Stimulated activated CD4-positive, alpha-beta T cell treated with anti-CD3 and anti-CD28 coated beads, Interleukin-2, amount 100 ng/mL, for 24 hours (primary cell): ENCODE measurements around the gene ANKRD65.

ENCODE experiments used
- DNase-seq, 2 donors: peaks; one replicate each; pipeline ENCODE4 v3.0.0-alpha.2; 2020

Gene ANKRD65

DNA sequence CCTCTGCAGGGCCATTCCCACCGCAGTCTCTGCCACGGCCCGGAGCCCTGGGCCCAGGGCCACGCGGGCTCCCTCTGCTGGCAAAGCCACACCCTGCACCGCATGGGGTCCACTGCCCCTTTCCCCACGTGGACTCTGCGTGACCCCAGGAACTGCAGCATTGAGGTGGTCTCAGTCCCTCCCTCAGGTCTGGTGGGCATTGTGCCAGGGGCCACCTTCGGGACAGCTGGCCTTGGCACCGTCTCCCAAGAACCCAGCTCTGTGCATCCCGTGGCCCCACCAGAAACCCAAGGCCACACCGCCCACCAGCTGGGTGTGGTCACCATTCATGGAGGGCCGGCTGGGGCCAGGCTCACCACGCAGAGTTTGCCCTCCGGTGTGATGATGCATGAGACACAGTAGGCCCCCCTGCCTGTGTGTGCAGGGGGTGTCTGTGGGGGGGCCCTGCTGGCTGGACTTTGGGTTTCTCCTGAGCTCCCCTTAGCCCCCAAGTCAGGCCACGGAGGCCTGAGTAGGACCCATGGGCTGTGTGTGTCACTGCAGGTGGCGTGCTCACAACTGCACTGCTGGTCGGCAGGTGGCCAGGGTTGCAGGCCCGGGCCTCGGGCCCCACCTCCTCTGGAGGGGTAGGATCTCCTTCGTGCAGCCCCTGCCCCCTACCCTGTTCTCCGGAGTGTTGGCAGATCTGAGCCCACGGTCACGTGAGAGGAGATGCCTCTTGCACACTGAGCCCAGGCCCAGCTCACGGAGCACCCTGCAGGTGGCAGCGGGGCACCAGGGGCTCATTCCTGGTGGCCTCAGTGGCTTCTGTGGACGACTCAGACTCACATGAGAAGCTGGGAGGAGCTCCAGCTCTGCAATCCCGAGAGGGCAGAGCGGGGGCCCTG is 20.2 kb upstream of the ANKRD65 start:
- DNase-seq: peak; percentile 75 to 77

- DNase-seq: no peak
Measured at GRCh38 chr1:1440262-1441001, 19.4 kb upstream of the ANKRD65 start.

DNA sequence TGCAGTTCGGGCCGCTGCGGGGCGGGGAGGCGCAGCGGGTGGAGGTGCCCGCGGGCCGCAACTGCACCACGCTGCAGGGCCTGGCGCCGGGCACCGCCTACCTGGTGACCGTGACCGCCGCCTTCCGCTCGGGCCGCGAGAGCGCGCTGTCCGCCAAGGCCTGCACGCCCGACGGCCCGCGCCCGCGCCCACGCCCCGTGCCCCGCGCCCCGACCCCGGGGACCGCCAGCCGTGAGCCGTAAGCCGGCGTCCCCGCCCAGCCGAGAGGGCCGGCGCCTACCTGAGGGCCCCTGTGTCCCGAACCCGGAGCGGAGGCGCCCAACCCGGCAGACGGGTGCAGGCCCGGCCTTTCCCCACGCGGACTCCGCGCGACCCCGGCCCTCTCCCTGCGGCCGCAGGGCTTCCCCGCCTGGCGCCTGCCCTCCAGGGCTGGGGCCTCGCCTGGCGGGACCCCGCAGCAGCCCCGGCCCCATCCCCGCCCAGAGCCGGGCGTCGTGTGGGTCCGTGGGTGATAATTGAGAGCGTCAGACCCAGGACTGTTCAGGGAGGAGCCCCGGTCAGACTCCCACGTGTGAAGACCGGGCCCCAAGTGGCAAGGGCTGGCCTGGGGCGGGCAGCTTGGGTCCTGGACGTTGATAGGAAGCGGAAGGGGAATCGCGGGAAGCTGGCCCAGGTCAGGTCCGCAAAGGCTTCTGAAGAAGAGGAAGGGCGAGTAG is 18.6 kb upstream of the ANKRD65 start:
- DNase-seq: no peak

GRCh38 chr1:1438531-1439381 is 17.7 kb upstream of the ANKRD65 start:
- no peak for DNase-seq

- no peak for DNase-seq
Measured at GRCh38 chr1:1437904-1438376, 16.9 kb upstream of the ANKRD65 start.

GRCh38 chr1:1437033-1437903 is 16.2 kb upstream of the ANKRD65 start:
- no peak for DNase-seq

- no peak for DNase-seq
Measured at GRCh38 chr1:1436630-1437032, 15.6 kb upstream of the ANKRD65 start.

DNA sequence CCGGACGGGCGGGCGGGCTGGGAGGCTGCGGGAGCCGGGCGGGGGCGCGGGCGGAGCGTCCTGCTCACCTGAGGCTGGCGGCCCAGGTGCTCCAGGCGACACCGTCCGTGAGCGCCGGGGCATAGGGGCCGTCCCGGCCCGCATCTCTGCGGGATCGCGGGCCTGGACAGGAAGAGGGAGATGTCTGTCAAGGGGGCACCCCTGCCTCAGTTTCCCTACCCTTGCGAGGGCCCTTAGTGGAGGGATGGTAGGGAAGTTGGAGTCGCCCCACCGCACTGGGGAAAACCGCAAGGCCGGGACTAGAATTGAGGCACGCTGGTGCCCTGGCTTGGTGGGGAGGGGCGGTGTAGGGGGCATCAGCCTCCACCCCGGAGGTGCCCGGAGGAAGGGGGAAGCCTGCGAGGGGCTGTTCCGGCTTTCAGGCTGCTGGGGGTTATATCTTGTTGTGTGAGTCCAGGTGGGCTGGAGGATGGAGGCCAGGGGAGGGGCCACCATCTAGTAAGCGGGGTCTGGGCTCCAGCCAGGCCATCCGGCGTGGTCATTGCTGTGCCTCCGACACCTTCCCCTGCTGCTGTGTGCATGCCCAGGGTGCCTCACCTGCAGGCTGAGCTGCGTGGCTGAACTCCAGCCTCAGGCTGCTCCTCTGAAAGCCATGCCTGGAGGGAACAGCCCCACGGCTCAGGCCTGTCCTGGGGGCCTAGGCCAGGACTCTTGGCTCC is 15.0 kb upstream of the ANKRD65 start:
- no peak for DNase-seq

DNA sequence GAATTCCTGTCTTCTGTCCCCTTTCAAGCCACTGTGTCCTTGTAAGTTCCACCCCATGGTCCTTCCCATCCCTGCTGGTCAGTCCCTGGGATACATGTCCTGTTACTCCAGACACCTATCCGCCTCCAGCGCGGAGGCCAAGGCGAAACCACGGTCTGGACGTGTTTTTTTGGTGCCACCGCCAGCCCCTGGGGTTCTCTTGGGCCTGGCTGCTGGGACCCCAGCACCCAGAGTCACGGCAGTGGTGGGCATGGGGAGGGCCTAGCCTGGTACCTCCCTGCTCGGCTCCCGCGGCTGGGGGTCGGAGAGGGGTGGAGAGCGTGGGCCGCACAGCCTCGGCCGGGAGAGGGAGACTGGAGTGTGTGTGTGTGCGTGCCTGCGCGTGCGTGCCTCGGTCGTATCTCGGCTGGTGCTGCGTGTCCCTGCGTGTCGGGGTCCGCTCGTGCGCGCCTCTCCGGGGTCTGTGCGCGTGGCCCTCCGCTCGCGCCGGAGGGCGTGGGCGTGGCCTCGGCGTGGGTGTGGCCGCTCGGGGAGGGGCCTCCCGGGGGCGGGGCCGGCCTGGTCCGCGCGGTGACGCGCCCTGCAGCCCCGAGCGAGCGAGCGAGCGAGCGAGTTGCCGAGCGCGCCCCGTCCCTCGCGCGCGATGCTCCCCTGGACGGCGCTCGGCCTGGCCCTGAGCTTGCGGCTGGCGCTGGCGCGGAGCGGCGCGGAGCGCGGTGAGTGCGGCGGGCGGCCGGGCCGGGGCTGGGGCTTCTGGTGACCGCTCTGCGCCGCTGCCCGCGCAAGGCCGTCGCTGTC is 14.2 kb upstream of the ANKRD65 start, which contains the start of gene VWA1:
Gene VWA1, plus strand, starts transcription at position 585 of the 798 bp plus-strand sequence. Its CDS starts 59 bp downstream, at position 644.
- DNase-seq: peak; percentile 68 to 79

DNA sequence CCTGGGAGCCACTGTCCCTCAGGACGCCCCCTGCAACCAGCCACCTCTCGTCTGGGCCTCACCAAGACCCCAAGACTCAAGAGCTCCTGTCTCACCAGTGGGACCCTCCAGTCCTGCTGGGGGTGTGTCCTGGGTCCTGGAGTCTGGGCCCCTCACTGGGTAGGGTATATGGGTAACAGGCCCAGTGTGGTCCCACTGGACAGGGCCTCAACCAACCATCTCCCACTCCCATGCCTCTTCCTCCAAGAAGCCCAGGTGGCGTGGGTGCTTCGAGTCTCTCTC is 13.7 kb upstream of the ANKRD65 start:
- DNase-seq: no peak

GRCh38 chr1:1434131-1434823 is 13.2 kb upstream of the ANKRD65 start:
- peak in 1 of 2 donors; percentile 40 for DNase-seq

DNA sequence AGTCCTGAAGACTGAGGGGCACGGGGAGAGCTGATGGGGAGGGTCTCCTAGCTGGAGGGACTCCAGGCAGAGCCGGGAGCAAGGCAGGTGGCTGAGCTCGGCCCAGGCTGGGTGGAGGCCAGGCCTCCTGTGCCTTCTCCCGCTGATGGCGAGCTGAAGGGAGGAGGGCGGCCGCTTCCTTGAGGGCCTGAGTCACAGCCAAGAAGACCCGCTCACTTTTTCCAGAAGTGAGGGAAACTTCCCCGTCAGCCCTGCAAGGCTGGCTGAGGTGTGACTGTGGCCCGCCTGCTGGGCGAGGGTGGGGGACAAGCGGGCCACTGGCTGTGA is 12.7 kb upstream of the ANKRD65 start:
- DNase-seq: peak; percentile 64 to 73

- no peak for DNase-seq
Measured at GRCh38 chr1:1432951-1433803, 12.1 kb upstream of the ANKRD65 start.

GRCh38 chr1:1432274-1432950 is 11.3 kb upstream of the ANKRD65 start:
- no peak for DNase-seq

- no peak for DNase-seq
Measured at GRCh38 chr1:1431845-1432273, 10.8 kb upstream of the ANKRD65 start.

- no peak for DNase-seq
Measured at GRCh38 chr1:1430992-1431844, 10.1 kb upstream of the ANKRD65 start.
